T-helper 2 cell treated with Interferon-gamma antibody and Interleukin-4, amounts not matched to agents 5 μg/mL and 100 μg/mL, for 36 hours (primary cell): Measurements from ENCODE around the gene GAS7.

Experiments used
- DNase-seq: peaks from one replicate; pipeline ENCODE4 v3.0.0; 2021; ENCODE audit warnings: low spot score
- H3K27ac Mint-ChIP-seq: one replicate; pipeline ENCODE4 v1.8.0; 2021; ENCODE audit warnings: mild to moderate bottlenecking, mixed read lengths
- H3K27me3 Mint-ChIP-seq: one replicate; pipeline ENCODE4 v1.8.0; 2021; ENCODE audit warnings: low read depth, mixed read lengths
- H3K36me3 Mint-ChIP-seq: one replicate; pipeline ENCODE4 v1.8.0; 2021; ENCODE audit warnings: low read depth, mixed read lengths
- H3K4me1 Mint-ChIP-seq: one replicate; pipeline ENCODE4 v1.8.0; 2021; ENCODE audit warnings: low read depth, mixed read lengths
- H3K4me3 Mint-ChIP-seq: one replicate; pipeline ENCODE4 v1.8.0; 2022; ENCODE audit warnings: mild to moderate bottlenecking, moderate library complexity, mixed read lengths
- H3K9me3 Mint-ChIP-seq: one replicate; pipeline ENCODE4 v1.8.0; 2021; ENCODE audit warnings: mixed read lengths

Gene GAS7

GRCh38 chr17:10125531-10126275, 72.7 kb downstream of the GAS7 start:
- DNase-seq, result no peak
- H3K4me1 Mint-ChIP-seq, result peaks cover 8% of the 10 kb centered on the region
- H3K36me3 Mint-ChIP-seq, result no peaks in the 10 kb centered on the region
- no peak overlapping the region for H3K27ac Mint-ChIP-seq
- no peaks in the 10 kb centered on the region for H3K9me3 Mint-ChIP-seq
- peaks cover 5% of the 10 kb centered on the region for H3K27me3 Mint-ChIP-seq
- no peak overlapping the region for H3K4me3 Mint-ChIP-seq

- H3K9me3 Mint-ChIP-seq, result no peaks in the 10 kb centered on the region
- H3K4me1 Mint-ChIP-seq, result peaks cover 22% of the 10 kb centered on the region
Measured at GRCh38 chr17:10123093-10123492, 75.3 kb downstream of the GAS7 start.

DNA sequence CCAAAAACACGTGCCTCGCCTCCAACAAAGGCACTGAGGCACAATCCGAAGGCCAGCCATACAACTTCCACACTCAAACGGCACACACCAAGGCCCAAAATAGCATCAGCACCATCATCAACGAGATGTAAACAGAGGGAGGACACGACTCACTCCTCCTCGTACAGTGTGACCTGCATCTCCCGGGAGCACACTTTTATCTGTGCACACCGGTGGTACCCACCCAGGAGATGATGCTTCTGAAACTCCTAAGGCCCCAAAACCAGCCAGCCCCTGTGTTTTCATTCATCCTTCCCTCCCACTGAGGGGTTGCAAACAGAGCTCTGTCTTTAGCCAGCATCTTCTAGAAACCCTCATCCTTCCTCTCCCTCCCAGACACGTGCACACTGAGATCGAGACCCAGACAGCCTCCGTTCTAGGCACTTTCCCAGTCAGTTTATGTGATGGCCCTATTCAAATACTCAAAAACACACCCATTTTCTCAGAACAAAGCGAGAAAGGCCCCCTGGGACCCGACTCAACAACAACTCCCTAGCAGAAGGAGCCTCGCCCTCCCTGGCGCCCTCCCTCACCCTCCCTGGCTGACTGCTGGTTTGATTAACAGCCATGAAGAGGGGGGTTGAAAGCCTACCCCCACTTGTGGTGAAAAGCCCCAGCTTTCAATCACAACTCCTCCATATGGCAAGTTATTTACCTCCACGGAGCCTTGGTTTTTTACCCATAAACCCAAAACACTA, 76.3 kb downstream of the GAS7 start:
- Mint-ChIP-seq H3K27ac (peak overlapping the region; percentile 63), H3K4me3 (no peak overlapping the region), H3K36me3 (no peaks in the 10 kb centered on the region), H3K27me3 (peaks cover 5% of the 10 kb centered on the region), H3K9me3 (no peaks in the 10 kb centered on the region), H3K4me1 (peaks cover 23% of the 10 kb centered on the region)
- DNase-seq, result no peak

More at GRCh38 chr17:10123093-10123492, 75.3 kb downstream of the GAS7 start:
- DNase-seq, result no peak
- Mint-ChIP-seq H3K36me3 (no peaks in the 10 kb centered on the region), H3K4me3 (no peak overlapping the region), H3K27ac (no peak overlapping the region), H3K27me3 (peaks cover 5% of the 10 kb centered on the region)

GRCh38 chr17:10120749-10121148, 77.7 kb downstream of the GAS7 start:
- no peaks in the 10 kb centered on the region for H3K9me3 Mint-ChIP-seq
- H3K4me3 Mint-ChIP-seq, result no peak overlapping the region
- no peak overlapping the region for H3K27ac Mint-ChIP-seq
- no peaks in the 10 kb centered on the region for H3K36me3 Mint-ChIP-seq
- peaks cover 24% of the 10 kb centered on the region for H3K4me1 Mint-ChIP-seq
- no peak for DNase-seq
- H3K27me3 Mint-ChIP-seq, result peaks cover 3% of the 10 kb centered on the region

DNA sequence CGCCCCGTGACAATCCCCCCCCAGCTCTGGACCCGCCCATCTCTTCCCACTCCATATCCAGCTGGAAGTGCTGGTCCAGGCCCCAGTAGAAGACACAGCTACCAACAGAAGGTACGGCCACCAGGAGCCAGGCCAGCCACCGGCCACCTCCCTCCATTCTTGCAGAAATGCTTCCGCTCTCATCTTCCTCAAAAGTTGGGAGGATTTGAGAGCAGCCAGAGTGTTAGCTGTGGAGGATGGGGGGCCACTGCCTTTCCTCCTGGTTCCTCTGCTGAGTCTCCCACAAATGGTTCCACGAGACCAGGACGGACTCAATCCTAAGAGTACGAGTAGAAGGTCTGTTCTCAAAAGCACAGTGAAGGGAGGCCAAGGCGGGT, 78.3 kb downstream of the GAS7 start:
- H3K4me3 Mint-ChIP-seq, result no peak overlapping the region
- H3K9me3 Mint-ChIP-seq, result no peaks in the 10 kb centered on the region
- H3K27me3 Mint-ChIP-seq, result peaks cover 6% of the 10 kb centered on the region
- H3K4me1 Mint-ChIP-seq, result peaks cover 29% of the 10 kb centered on the region
- H3K36me3 Mint-ChIP-seq, result no peaks in the 10 kb centered on the region
- no peak for DNase-seq
- H3K27ac Mint-ChIP-seq, result no peak overlapping the region

- Mint-ChIP-seq H3K4me3 (peak overlapping the region; percentile 21), H3K27me3 (peaks cover 7% of the 10 kb centered on the region), H3K4me1 (peaks cover 35% of the 10 kb centered on the region), H3K9me3 (no peaks in the 10 kb centered on the region), H3K27ac (peak overlapping the region; percentile 54), H3K36me3 (no peaks in the 10 kb centered on the region)
- no peak for DNase-seq
Measured at GRCh38 chr17:10119203-10120108, 79.0 kb downstream of the GAS7 start.

GRCh38 chr17:10118788-10119130, 79.6 kb downstream of the GAS7 start:
- peaks cover 9% of the 10 kb centered on the region for H3K27me3 Mint-ChIP-seq
- no peak overlapping the region for H3K27ac Mint-ChIP-seq
- no peak for DNase-seq
- H3K36me3 Mint-ChIP-seq, result no peaks in the 10 kb centered on the region
- no peaks in the 10 kb centered on the region for H3K9me3 Mint-ChIP-seq
- no peak overlapping the region for H3K4me3 Mint-ChIP-seq
- peaks cover 37% of the 10 kb centered on the region for H3K4me1 Mint-ChIP-seq

- peaks cover 9% of the 10 kb centered on the region for H3K27me3 Mint-ChIP-seq
- H3K9me3 Mint-ChIP-seq, result no peaks in the 10 kb centered on the region
- H3K4me3 Mint-ChIP-seq, result no peak overlapping the region
- DNase-seq, result no peak
- no peak overlapping the region for H3K27ac Mint-ChIP-seq
- H3K4me1 Mint-ChIP-seq, result peaks cover 37% of the 10 kb centered on the region
- no peaks in the 10 kb centered on the region for H3K36me3 Mint-ChIP-seq
Measured at GRCh38 chr17:10117581-10118001, 80.8 kb downstream of the GAS7 start.

DNA sequence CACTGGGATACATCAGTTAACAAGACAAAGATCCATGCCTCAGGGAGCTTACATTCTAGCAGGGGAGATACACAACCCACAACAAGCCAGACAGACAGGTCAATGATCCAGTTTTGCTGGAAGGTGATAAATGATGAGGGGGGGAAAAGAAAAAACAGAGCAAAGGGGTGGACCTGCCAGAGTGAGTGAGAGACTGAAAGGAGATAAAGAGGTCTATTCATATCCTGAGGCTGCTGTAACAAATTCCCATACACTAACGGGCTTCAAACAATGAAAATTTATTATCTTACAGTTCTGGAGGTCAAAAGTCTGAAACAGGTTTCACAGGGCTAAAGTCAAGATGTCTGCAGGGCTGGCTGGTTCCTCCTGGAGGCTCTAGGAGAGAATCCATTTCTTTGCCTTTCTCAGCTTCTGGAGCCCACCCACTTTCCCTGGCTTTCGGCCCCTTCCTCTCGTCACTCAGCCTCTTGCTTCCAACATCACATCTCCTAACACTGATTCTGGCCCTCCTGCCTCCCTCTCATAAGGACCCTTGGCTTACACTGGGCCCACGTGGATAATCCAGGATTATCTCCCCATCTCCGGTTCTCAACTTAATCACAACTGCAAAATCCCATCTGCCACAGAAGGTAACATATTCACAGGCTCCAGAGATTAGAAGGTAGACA, 81.5 kb downstream of the GAS7 start:
- Mint-ChIP-seq H3K27me3 (peaks cover 6% of the 10 kb centered on the region), H3K4me1 (peaks cover 33% of the 10 kb centered on the region), H3K27ac (no peak overlapping the region), H3K4me3 (no peak overlapping the region), H3K36me3 (no peaks in the 10 kb centered on the region), H3K9me3 (no peaks in the 10 kb centered on the region)
- DNase-seq, result no peak

GRCh38 chr17:10116267-10116666, 82.1 kb downstream of the GAS7 start:
- H3K36me3 Mint-ChIP-seq, result no peaks in the 10 kb centered on the region
- peaks cover 29% of the 10 kb centered on the region for H3K4me1 Mint-ChIP-seq
- no peak overlapping the region for H3K4me3 Mint-ChIP-seq
- H3K27me3 Mint-ChIP-seq, result peaks cover 6% of the 10 kb centered on the region
- H3K9me3 Mint-ChIP-seq, result no peaks in the 10 kb centered on the region
- no peak for DNase-seq
- H3K27ac Mint-ChIP-seq, result no peak overlapping the region

GRCh38 chr17:10115536-10115932, 82.9 kb downstream of the GAS7 start:
- no peak for DNase-seq
- no peak overlapping the region for H3K4me3 Mint-ChIP-seq
- no peaks in the 10 kb centered on the region for H3K36me3 Mint-ChIP-seq
- peaks cover 6% of the 10 kb centered on the region for H3K27me3 Mint-ChIP-seq
- H3K27ac Mint-ChIP-seq, result peak overlapping the region; percentile 50
- peaks cover 29% of the 10 kb centered on the region for H3K4me1 Mint-ChIP-seq
- no peaks in the 10 kb centered on the region for H3K9me3 Mint-ChIP-seq

DNA sequence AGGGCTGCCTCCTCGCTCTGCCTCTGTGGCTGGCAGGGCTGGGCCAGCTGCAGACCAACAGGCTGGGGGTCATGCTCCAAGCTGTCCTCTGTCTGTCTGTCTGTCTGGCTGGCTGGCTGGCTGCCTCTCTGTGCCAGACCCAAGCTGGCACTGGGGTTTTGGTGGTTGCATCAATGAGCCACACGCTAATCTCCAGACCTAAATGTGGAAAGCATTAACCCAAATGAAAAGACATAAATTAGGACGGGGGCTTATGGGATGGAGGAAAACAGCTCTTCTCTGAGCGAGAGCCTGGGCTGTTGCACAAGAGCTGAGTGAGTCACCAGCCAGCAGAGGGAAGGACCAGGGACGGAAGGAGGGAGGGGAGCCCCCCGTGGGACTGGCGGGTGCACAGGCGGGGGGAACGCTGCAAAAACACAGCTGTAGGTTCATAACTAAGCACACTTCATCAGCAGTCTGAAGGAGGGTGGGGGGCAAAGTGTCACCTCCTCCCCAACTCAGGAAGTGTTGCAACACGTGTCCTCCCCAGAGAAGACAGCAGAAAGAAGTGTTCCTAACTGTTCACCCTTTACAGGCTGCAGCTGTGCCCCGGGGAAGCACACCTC, 83.4 kb downstream of the GAS7 start:
- peak; percentile 9 for DNase-seq
- Mint-ChIP-seq H3K27ac (no peak overlapping the region), H3K9me3 (no peaks in the 10 kb centered on the region), H3K36me3 (no peaks in the 10 kb centered on the region), H3K4me1 (peaks cover 26% of the 10 kb centered on the region), H3K27me3 (peaks cover 6% of the 10 kb centered on the region), H3K4me3 (peak overlapping the region; percentile 44)

DNA sequence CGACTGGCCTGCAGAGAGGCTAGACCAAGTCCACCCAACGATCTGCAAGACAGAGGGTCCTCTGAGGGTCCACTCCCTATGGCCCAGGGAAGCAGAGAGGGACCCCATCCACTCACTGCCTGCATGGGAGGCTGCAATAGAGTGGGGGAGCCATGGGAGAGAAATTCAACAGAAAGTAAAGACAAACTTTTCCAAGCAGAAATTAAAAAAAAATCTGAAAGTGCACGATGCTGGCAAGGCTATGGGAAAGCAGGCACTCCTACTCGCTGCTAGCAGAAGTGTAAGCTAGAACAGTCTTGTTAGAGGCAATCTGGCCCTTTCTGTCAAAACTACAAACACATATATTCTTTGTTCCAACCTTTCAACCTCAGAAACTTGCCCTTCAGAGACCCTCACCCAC, 85.4 kb downstream of the GAS7 start:
- no peak overlapping the region for H3K4me3 Mint-ChIP-seq
- no peak overlapping the region for H3K27ac Mint-ChIP-seq
- no peaks in the 10 kb centered on the region for H3K36me3 Mint-ChIP-seq
- peaks cover 15% of the 10 kb centered on the region for H3K4me1 Mint-ChIP-seq
- DNase-seq, result no peak
- peaks cover 6% of the 10 kb centered on the region for H3K27me3 Mint-ChIP-seq
- no peaks in the 10 kb centered on the region for H3K9me3 Mint-ChIP-seq
